CD14-positive monocyte (primary cell): ENCODE measurements around the gene CNTNAP1. TPM values are rescaled to one million over a fixed set of nuclear protein-coding genes. Genes with fewer than 3 reads are reported as not detected.

Source experiments
- DNase-seq, 3 donors: peaks; one replicate each; pipeline ENCODE4 v3.0.0-alpha.2; 2011 to 2022
- H2AFZ ChIP-seq: 2 replicates; pipeline ENCODE4 v1.6.0; 2012; ENCODE audit warnings: mild to moderate bottlenecking, low read depth, low read length, inconsistent platforms; ENCODE audit not compliant: insufficient read depth, poor library complexity, severe bottlenecking
- H3K27ac ChIP-seq, 2 donors: 1 replicate in 1 of 2; 2 replicates in 1 of 2; pipeline ENCODE4 v1.5.1; 2012 to 2013; ENCODE audit warnings: low read length in 2 of 2, control low read depth in 1 of 2, inconsistent platforms in 1 of 2, low read depth in 1 of 2, mild to moderate bottlenecking in 1 of 2
- H3K27me3 ChIP-seq, 2 donors: one replicate each; pipeline versions ENCODE4 v1.6.0 to v1.6.1; 2011 to 2013; ENCODE audit warnings: low read length in 2 of 2; ENCODE audit not compliant: control insufficient read depth in 2 of 2, insufficient read depth in 2 of 2
- H3K36me3 ChIP-seq, 2 donors: replicated peaks in 1 of 2; 1 replicate in 1 of 2; 2 replicates in 1 of 2; pipeline versions ENCODE4 v1.5.1 to v1.6.1; 2012 to 2013; ENCODE audit warnings: low read length in 2 of 2, control low read depth in 1 of 2, inconsistent platforms in 1 of 2, mild to moderate bottlenecking in 1 of 2; ENCODE audit not compliant: insufficient read depth in 2 of 2, control insufficient read depth in 1 of 2
- H3K4me1 ChIP-seq, 2 donors: 1 replicate in 1 of 2; 2 replicates in 1 of 2; pipeline versions ENCODE4 v1.5.1 to v1.6.1; 2012 to 2013; ENCODE audit warnings: low read length in 2 of 2, control low read depth in 1 of 2, inconsistent platforms in 1 of 2, mild to moderate bottlenecking in 1 of 2, moderate library complexity in 1 of 2; ENCODE audit not compliant: insufficient read depth in 2 of 2, control insufficient read depth in 1 of 2
- H3K4me2 ChIP-seq: replicated peaks from 2 replicates; pipeline ENCODE3; 2012; ENCODE audit warnings: low read length, moderate library complexity, mild to moderate bottlenecking; ENCODE audit not compliant: poor library complexity, severe bottlenecking; ENCODE audit errors: extremely low read depth
- H3K4me3 ChIP-seq, 3 experiments: fragments of 200-600 bp in 1 of 3; sonication (generic) in 1 of 3; replicated peaks in 1 of 3; 1 replicate in 2 of 3; 2 replicates in 1 of 3; pipeline ENCODE4 v1.5.1; 2011 to 2013; ENCODE audit warnings: low read length in 3 of 3, mild to moderate bottlenecking in 3 of 3, control low read depth in 2 of 3, low read depth in 2 of 3, inconsistent platforms in 1 of 3, moderate library complexity in 1 of 3
- H3K79me2 ChIP-seq: 2 replicates; pipeline ENCODE4 v1.6.0; 2012; ENCODE audit warnings: mild to moderate bottlenecking, control low read depth, inconsistent platforms, low read length, moderate library complexity; ENCODE audit not compliant: insufficient read depth
- H3K9ac ChIP-seq: 2 replicates; pipeline ENCODE4 v1.6.0; 2017; ENCODE audit warnings: low read length, mild to moderate bottlenecking; ENCODE audit not compliant: insufficient read depth, poor library complexity, severe bottlenecking
- H3K9me3 ChIP-seq, 2 donors: replicated peaks in 1 of 2; 1 replicate in 1 of 2; 2 replicates in 1 of 2; pipeline versions ENCODE4 v1.5.1 to v1.6.1; 2012 to 2013; ENCODE audit warnings: low read length in 2 of 2, control low read depth in 1 of 2; ENCODE audit not compliant: control insufficient read depth in 1 of 2, insufficient read depth in 1 of 2
- H4K20me1 ChIP-seq: 2 replicates; pipeline ENCODE4 v1.6.0; 2012; ENCODE audit warnings: mild to moderate bottlenecking, low read length, control low read depth, moderate library complexity; ENCODE audit not compliant: insufficient read depth
- H3K27ac Mint-ChIP-seq, 7 donors: one replicate each; pipeline ENCODE4 v1.8.0; 2020; ENCODE audit warnings: mild to moderate bottlenecking in 7 of 7, mixed read lengths in 7 of 7, moderate library complexity in 6 of 7, inconsistent platforms in 2 of 7
- H3K27me3 Mint-ChIP-seq, 3 donors: one replicate each; pipeline ENCODE4 v1.8.0; 2021 to 2022; ENCODE audit warnings: low read depth in 3 of 3, mild to moderate bottlenecking in 3 of 3, mixed read lengths in 3 of 3, moderate library complexity in 3 of 3, inconsistent platforms in 1 of 3
- H3K36me3 Mint-ChIP-seq, 2 donors: one replicate each; pipeline ENCODE4 v1.8.0; 2020; ENCODE audit warnings: mixed read lengths in 2 of 2, inconsistent platforms in 1 of 2, mild to moderate bottlenecking in 1 of 2
- H3K4me1 Mint-ChIP-seq: one replicate; pipeline ENCODE4 v1.8.0; 2020; ENCODE audit warnings: mild to moderate bottlenecking, mixed read lengths
- H3K4me3 Mint-ChIP-seq, 2 donors: one replicate each; pipeline ENCODE4 v1.8.0; 2020; ENCODE audit warnings: mild to moderate bottlenecking in 2 of 2, mixed read lengths in 2 of 2, moderate library complexity in 1 of 2
- H3K9me3 Mint-ChIP-seq, 7 donors: one replicate each; pipeline ENCODE4 v1.8.0; 2020 to 2022; ENCODE audit warnings: mixed read lengths in 7 of 7, mild to moderate bottlenecking in 6 of 7, moderate library complexity in 6 of 7, inconsistent platforms in 2 of 7
- WGBS: methylation state at CpG from one replicate; pipeline ENCODE4 v1.1.5; 2013; ENCODE audit warnings: missing lambda C conversion rate; ENCODE audit not compliant: insufficient coverage; 5-methylcytosine and 5-hydroxymethylcytosine counted together
- intact Hi-C, 2 donors: fragments of 100-400 bp; cut with micrococcal nuclease; formaldehyde crosslinking; loops; one replicate each; pipeline versions ENCODE4 v1.15.0 to v1.15.1; 2023
- polyA plus RNA-seq, 3 donors: library from polyadenylated mRNA; depleted of rRNA in 1 of 3; unstranded in 2 of 3; stranded (reverse) in 1 of 3; fragments of 300-500 nt in 2 of 3; fragments of >200 nt in 1 of 3; fragmentation: Illumina TruSeq in 2 of 3; gene quantifications; 1 replicate in 2 of 3; 2 replicates in 1 of 3; pipeline ENCODE4 v1.2.3, GENCODE V29; 2012 to 2021
- TF ChIP-seq, protein P1 (sequence below): fragments of 200-600 bp; IDR thresholded peaks from one replicate; pipeline ENCODE4 v1.8.0; 2022; ENCODE audit warnings: antibody characterized with exemption, mild to moderate bottlenecking

Gene CNTNAP1
- polyA plus RNA-seq, 3 donors, result 0.23 to 0.24 TPM; not detected in 1

DNA sequence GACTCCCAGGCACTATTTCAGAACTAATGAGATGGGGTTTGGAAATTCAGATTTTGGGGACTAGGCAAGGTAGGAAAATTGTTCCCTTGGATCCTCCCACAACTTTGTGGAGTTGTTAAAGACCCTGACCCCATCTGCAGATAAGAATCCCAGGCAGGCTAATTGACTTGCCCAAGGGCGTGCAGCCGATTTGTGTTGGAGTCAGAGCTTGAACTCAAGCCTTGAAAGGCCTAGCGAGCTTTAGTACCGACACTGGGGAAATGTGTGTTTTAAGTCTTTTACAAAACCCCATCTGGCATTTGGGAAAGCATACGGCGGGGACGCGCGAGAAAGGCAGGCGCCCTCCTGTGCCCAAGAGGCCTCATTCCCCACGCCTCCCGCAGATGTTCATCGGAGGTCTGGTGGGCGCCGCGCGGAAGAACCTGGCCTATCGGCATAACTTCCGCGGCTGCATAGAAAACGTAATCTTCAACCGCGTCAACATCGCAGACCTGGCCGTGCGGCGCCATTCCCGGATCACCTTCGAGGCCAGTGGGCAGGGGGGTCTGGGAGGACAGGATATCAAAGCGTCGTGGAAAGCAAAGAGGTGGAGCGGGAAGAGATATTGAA, 4.3 kb downstream of the CNTNAP1 start:
- no peak overlapping the region for H3K27ac Mint-ChIP-seq

GRCh38 chr17:42687707-42688320, 5.5 kb downstream of the CNTNAP1 start:
- Mint-ChIP-seq H3K9me3 (peaks cover 0 to 12% (median 4%) of the 10 kb centered on the region in 7 donors), H3K4me1 (peaks cover 11% of the 10 kb centered on the region), H3K36me3 (peaks cover 3% of the 10 kb centered on the region in 2 donors), H3K27me3 (peaks cover 24 to 36% (median 26%) of the 10 kb centered on the region in 3 donors), H3K27ac (no peak overlapping the region), H3K4me3 (no peak overlapping the region)
- Histone ChIP-seq H3K9me3 (peaks cover 0 to 9% of the 10 kb centered on the region in 2 donors), H3K27me3 (peaks cover 14 to 17% of the 10 kb centered on the region in 2 donors), H3K9ac (no peak overlapping the region), H3K4me3 (no peak overlapping the region), H3K27ac (no peak overlapping the region), H3K4me2 (no peak overlapping the region), H2AFZ (no peak overlapping the region), H3K4me1 (peaks cover 5 to 11% of the 10 kb centered on the region in 2 donors), H3K79me2 (no peaks in the 10 kb centered on the region), H4K20me1 (no peaks in the 10 kb centered on the region), H3K36me3 (no peaks in the 10 kb centered on the region)
- DNase-seq, result no peak
- WGBS, result 92% methylated on average over 25 of the region's 27 CpGs
- TF ChIP-seq, protein P1, sequence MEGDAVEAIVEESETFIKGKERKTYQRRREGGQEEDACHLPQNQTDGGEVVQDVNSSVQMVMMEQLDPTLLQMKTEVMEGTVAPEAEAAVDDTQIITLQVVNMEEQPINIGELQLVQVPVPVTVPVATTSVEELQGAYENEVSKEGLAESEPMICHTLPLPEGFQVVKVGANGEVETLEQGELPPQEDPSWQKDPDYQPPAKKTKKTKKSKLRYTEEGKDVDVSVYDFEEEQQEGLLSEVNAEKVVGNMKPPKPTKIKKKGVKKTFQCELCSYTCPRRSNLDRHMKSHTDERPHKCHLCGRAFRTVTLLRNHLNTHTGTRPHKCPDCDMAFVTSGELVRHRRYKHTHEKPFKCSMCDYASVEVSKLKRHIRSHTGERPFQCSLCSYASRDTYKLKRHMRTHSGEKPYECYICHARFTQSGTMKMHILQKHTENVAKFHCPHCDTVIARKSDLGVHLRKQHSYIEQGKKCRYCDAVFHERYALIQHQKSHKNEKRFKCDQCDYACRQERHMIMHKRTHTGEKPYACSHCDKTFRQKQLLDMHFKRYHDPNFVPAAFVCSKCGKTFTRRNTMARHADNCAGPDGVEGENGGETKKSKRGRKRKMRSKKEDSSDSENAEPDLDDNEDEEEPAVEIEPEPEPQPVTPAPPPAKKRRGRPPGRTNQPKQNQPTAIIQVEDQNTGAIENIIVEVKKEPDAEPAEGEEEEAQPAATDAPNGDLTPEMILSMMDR, result no peak
- intact Hi-C loops, result no loop called here

More for the DNA sequence above, 4.3 kb downstream of the CNTNAP1 start:
- TF ChIP-seq, protein P1, result no peak
- no peak overlapping the region for H3K9ac ChIP-seq
- H3K27me3 ChIP-seq, result peaks cover 24 to 29% of the 10 kb centered on the region in 2 donors
- peaks cover 0 to 21% (median 10%) of the 10 kb centered on the region in 7 donors for H3K9me3 Mint-ChIP-seq
- H3K36me3 ChIP-seq, result no peaks in the 10 kb centered on the region
- H3K79me2 ChIP-seq, result no peaks in the 10 kb centered on the region
- peaks cover 22% of the 10 kb centered on the region for H3K4me1 Mint-ChIP-seq
- peaks cover 0 to 12% of the 10 kb centered on the region in 2 donors for H3K9me3 ChIP-seq
- H3K27ac ChIP-seq, result no peak overlapping the region
- peaks cover 34 to 47% (median 38%) of the 10 kb centered on the region in 3 donors for H3K27me3 Mint-ChIP-seq
- DNase-seq, result no peak
- no peak overlapping the region for H3K4me3 Mint-ChIP-seq
- H3K4me3 ChIP-seq, result no peak overlapping the region
- 93% methylated on average over 31 of the region's 32 CpGs for WGBS
- H3K36me3 Mint-ChIP-seq, result peaks cover 8 to 10% of the 10 kb centered on the region in 2 donors
- no peak overlapping the region for H2AFZ ChIP-seq
- H4K20me1 ChIP-seq, result no peaks in the 10 kb centered on the region
- peaks cover 17 to 23% of the 10 kb centered on the region in 2 donors for H3K4me1 ChIP-seq
- no peak overlapping the region for H3K4me2 ChIP-seq
- intact Hi-C loops, result no loop called here
